ENCODE data around the gene RBFOX1. TPM values are rescaled to one million over a fixed set of nuclear protein-coding genes. Genes with fewer than 3 reads are reported as not detected.

The RBFOX1 gene
- total RNA-seq, 2 donors from 2014 or later, result 1.6 to 2.6 TPM

DNA sequence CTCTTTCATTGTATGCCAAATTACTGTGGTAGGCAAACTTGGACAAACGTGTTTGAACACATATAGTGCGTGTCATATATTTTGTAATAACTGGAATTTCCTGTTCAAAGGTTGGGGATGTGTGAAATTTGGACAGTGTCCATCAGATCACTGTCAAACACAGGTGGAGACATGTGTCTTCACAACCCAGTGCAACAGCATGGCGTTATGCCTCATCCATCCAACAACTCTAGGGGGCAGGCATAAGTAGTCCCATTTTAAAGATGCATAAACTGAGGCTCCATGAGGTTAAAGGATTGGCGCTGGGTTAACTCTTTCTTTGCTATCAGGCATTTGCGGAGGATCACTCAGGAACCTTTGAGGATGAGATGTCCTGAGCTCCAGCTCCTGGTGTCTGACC is 103.7 kb downstream of the RBFOX1 start:
- TF ChIP-seq, protein P1, sequence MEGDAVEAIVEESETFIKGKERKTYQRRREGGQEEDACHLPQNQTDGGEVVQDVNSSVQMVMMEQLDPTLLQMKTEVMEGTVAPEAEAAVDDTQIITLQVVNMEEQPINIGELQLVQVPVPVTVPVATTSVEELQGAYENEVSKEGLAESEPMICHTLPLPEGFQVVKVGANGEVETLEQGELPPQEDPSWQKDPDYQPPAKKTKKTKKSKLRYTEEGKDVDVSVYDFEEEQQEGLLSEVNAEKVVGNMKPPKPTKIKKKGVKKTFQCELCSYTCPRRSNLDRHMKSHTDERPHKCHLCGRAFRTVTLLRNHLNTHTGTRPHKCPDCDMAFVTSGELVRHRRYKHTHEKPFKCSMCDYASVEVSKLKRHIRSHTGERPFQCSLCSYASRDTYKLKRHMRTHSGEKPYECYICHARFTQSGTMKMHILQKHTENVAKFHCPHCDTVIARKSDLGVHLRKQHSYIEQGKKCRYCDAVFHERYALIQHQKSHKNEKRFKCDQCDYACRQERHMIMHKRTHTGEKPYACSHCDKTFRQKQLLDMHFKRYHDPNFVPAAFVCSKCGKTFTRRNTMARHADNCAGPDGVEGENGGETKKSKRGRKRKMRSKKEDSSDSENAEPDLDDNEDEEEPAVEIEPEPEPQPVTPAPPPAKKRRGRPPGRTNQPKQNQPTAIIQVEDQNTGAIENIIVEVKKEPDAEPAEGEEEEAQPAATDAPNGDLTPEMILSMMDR (IDR thresholded peaks at IDR 0.05), result no peak
- DNase-seq, result no peak
- Histone ChIP-seq H3K27me3 (no peaks in the 10 kb centered on the region), H3K9me3 (no peaks in the 10 kb centered on the region), H3K9ac (ENCODE audit: low read depth in 2 of 2, low read length in 2 of 2) (no peak overlapping the region), H3K27ac (no peak overlapping the region), H3K4me3 (no peak overlapping the region), H3K4me1 (no peaks in the 10 kb centered on the region), H3K36me3 (no peaks in the 10 kb centered on the region)
- intact Hi-C loops (cut with DNase I), result no loop called here

GRCh38 chr16:7437135-7437804 is 104.6 kb downstream of the RBFOX1 start:
- Histone ChIP-seq H3K4me3 (no peak overlapping the region), H3K4me1 (no peaks in the 10 kb centered on the region), H3K9ac (ENCODE audit: low read depth in 2 of 2, low read length in 2 of 2) (no peak overlapping the region), H3K9me3 (no peaks in the 10 kb centered on the region), H3K27me3 (no peaks in the 10 kb centered on the region), H3K36me3 (no peaks in the 10 kb centered on the region), H3K27ac (no peak overlapping the region)
- intact Hi-C loops (cut with DNase I), result no loop called here
- TF ChIP-seq, protein P1 (IDR thresholded peaks at IDR 0.05), result no peak
- no peak for DNase-seq

GRCh38 chr16:7437843-7438242 is 105.2 kb downstream of the RBFOX1 start:
- intact Hi-C loops (cut with DNase I), result no loop called here
- Histone ChIP-seq H3K4me1 (no peaks in the 10 kb centered on the region), H3K36me3 (no peaks in the 10 kb centered on the region), H3K9me3 (no peaks in the 10 kb centered on the region), H3K27ac (no peak overlapping the region), H3K9ac (ENCODE audit: low read depth in 2 of 2, low read length in 2 of 2) (no peak overlapping the region), H3K4me3 (no peak overlapping the region), H3K27me3 (no peaks in the 10 kb centered on the region)
- DNase-seq, result no peak
- TF ChIP-seq, protein P1 (IDR thresholded peaks at IDR 0.05), result no peak

- TF ChIP-seq, protein P1 (IDR thresholded peaks at IDR 0.05), result no peak
- intact Hi-C loops (cut with DNase I), result no loop called here
- no peak overlapping the region for H3K27ac ChIP-seq
- H3K4me1 ChIP-seq, result no peaks in the 10 kb centered on the region
- no peaks in the 10 kb centered on the region for H3K9me3 ChIP-seq
- DNase-seq, result no peak
- no peaks in the 10 kb centered on the region for H3K27me3 ChIP-seq
- no peak overlapping the region for H3K4me3 ChIP-seq
- no peak overlapping the region for H3K9ac ChIP-seq (ENCODE audit: low read depth in 2 of 2, low read length in 2 of 2)
- no peaks in the 10 kb centered on the region for H3K36me3 ChIP-seq
Observed at GRCh38 chr16:7438601-7439000, 106.0 kb downstream of the RBFOX1 start.

- Histone ChIP-seq H3K9ac (ENCODE audit: low read depth in 2 of 2, low read length in 2 of 2) (no peak overlapping the region), H3K9me3 (no peaks in the 10 kb centered on the region), H3K27ac (no peak overlapping the region), H3K4me1 (no peaks in the 10 kb centered on the region), H3K27me3 (no peaks in the 10 kb centered on the region), H3K36me3 (no peaks in the 10 kb centered on the region), H3K4me3 (no peak overlapping the region)
- TF ChIP-seq, protein P1 (IDR thresholded peaks at IDR 0.05), result no peak
- intact Hi-C loops (cut with DNase I), result no loop called here
- DNase-seq, result no peak
Observed at GRCh38 chr16:7439518-7439917, 106.9 kb downstream of the RBFOX1 start.

Data from colonic mucosa (tissue), 4 donors.